ENCODE measurements around the gene ANO2. TPM values are rescaled to one million over a fixed set of nuclear protein-coding genes. Genes with fewer than 3 reads are reported as not detected.

Gene ANO2
- total RNA-seq, 2 donors from 2014 or later = 6.7 to 18.5 TPM

- Histone ChIP-seq H3K27me3 (replicated peaks; ENCODE audit: insufficient read depth) (no peaks in the 10 kb centered on the region), H3K4me1 (ENCODE audit: control insufficient read depth in 1 of 2, low read depth in 2 of 2) (no peaks in the 10 kb centered on the region), H3K4me3 (no peak overlapping the region), H3K9me3 (no peaks in the 10 kb centered on the region), H3K36me3 (no peaks in the 10 kb centered on the region), H3K27ac (no peak overlapping the region)
- no peak for TF ChIP-seq CTCF (IDR thresholded peaks at IDR 0.05)
- DNase-seq (ENCODE audit: low spot score) = no peak
- no peak for ATAC-seq (ENCODE audit: insufficient number of reproducible peaks, low FRiP score, low read depth)
These were observed 421.5 kb downstream of the ANO2 start for GRCh38 chr12:5523396-5524115.

GRCh38 chr12:5522432-5523335 is 422.4 kb downstream of the ANO2 start:
- Histone ChIP-seq H3K4me1 (ENCODE audit: control insufficient read depth in 1 of 2, low read depth in 2 of 2) (no peaks in the 10 kb centered on the region), H3K36me3 (no peaks in the 10 kb centered on the region), H3K9me3 (no peaks in the 10 kb centered on the region), H3K4me3 (no peak overlapping the region), H3K27ac (no peak overlapping the region), H3K27me3 (replicated peaks; ENCODE audit: insufficient read depth) (no peaks in the 10 kb centered on the region)
- DNase-seq (ENCODE audit: low spot score) (no peak), ATAC-seq (ENCODE audit: insufficient number of reproducible peaks, low FRiP score, low read depth) (no peak)
- TF ChIP-seq CTCF (IDR thresholded peaks at IDR 0.05) = no peak

GRCh38 chr12:5521456-5522325 is 423.4 kb downstream of the ANO2 start:
- no peak overlapping the region for H3K27ac ChIP-seq
- no peak for TF ChIP-seq CTCF (IDR thresholded peaks at IDR 0.05)
- no peaks in the 10 kb centered on the region for H3K4me1 ChIP-seq (ENCODE audit: control insufficient read depth in 1 of 2, low read depth in 2 of 2)
- H3K9me3 ChIP-seq = no peaks in the 10 kb centered on the region
- no peak for ATAC-seq (ENCODE audit: insufficient number of reproducible peaks, low FRiP score, low read depth)
- H3K4me3 ChIP-seq = no peak overlapping the region
- H3K36me3 ChIP-seq = no peaks in the 10 kb centered on the region
- DNase-seq (ENCODE audit: low spot score) = no peak
- H3K27me3 ChIP-seq (replicated peaks; ENCODE audit: insufficient read depth) = no peaks in the 10 kb centered on the region

- H3K36me3 ChIP-seq = no peaks in the 10 kb centered on the region
- H3K27ac ChIP-seq = no peak overlapping the region
- H3K27me3 ChIP-seq (replicated peaks; ENCODE audit: insufficient read depth) = no peaks in the 10 kb centered on the region
- H3K4me1 ChIP-seq (ENCODE audit: control insufficient read depth in 1 of 2, low read depth in 2 of 2) = no peaks in the 10 kb centered on the region
- DNase-seq (ENCODE audit: low spot score) = no peak
- no peak overlapping the region for H3K4me3 ChIP-seq
- no peak for ATAC-seq (ENCODE audit: insufficient number of reproducible peaks, low FRiP score, low read depth)
- no peak for TF ChIP-seq CTCF (IDR thresholded peaks at IDR 0.05)
- no peaks in the 10 kb centered on the region for H3K9me3 ChIP-seq
These were observed 424.2 kb downstream of the ANO2 start for GRCh38 chr12:5520831-5521230.

Measured in thoracic aorta (tissue), 2 donors.